GM18858 (cell line): ENCODE data around the gene SUFU.

ENCODE experiments used
- ATAC-seq: cut with Tn5 transposase; IDR thresholded peaks from one replicate; pipeline ENCODE4 v1.9.1; 2021; ENCODE audit not compliant: unreplicated experiment

SUFU gene

GRCh38 chr10:102615361-102615760, 111.6 kb downstream of the SUFU start:
- no peak for ATAC-seq

GRCh38 chr10:102616066-102616770, 112.4 kb downstream of the SUFU start:
- peak; percentile 65 for ATAC-seq

GRCh38 chr10:102617041-102617440, 113.3 kb downstream of the SUFU start:
- ATAC-seq: no peak

GRCh38 chr10:102617816-102618215, 114.0 kb downstream of the SUFU start:
- no peak for ATAC-seq

GRCh38 chr10:102619281-102619981, 115.7 kb downstream of the SUFU start:
- ATAC-seq: no peak

- no peak for ATAC-seq
These were observed 116.4 kb downstream of the SUFU start for GRCh38 chr10:102620138-102620590.

GRCh38 chr10:102620591-102621442, 117.0 kb downstream of the SUFU start:
- ATAC-seq: no peak

- no peak for ATAC-seq
These were observed 117.9 kb downstream of the SUFU start for GRCh38 chr10:102621443-102622325.

- ATAC-seq: no peak
These were observed 120.3 kb downstream of the SUFU start for GRCh38 chr10:102624094-102624493.

GRCh38 chr10:102624751-102625645, 121.2 kb downstream of the SUFU start:
- ATAC-seq: no peak

- no peak for ATAC-seq
These were observed 122.4 kb downstream of the SUFU start for GRCh38 chr10:102626026-102626685.

- ATAC-seq: no peak
These were observed 123.5 kb downstream of the SUFU start for GRCh38 chr10:102627291-102627735.

- no peak for ATAC-seq
These were observed 124.0 kb downstream of the SUFU start for GRCh38 chr10:102627736-102628293.

- ATAC-seq: no peak
These were observed 124.7 kb downstream of the SUFU start for GRCh38 chr10:102628451-102628911.

GRCh38 chr10:102629661-102630614, 126.2 kb downstream of the SUFU start:
- no peak for ATAC-seq

- ATAC-seq: no peak
These were observed 126.9 kb downstream of the SUFU start for GRCh38 chr10:102630663-102631062.
